Gastrocnemius medialis (tissue), 4 donors: ENCODE data around the gene TSHZ1. TPM values are rescaled to one million over a fixed set of nuclear protein-coding genes. Genes with fewer than 3 reads are reported as not detected.

Experiments used
- ATAC-seq, 2 donors: fragments of 150-250 bp; one replicate each; pipeline ENCODE4 v1.9.1; 2016
- DNase-seq, 2 donors: peaks; one replicate each; pipeline ENCODE4 v3.0.0-alpha.2; 2019
- H3K27ac ChIP-seq, 4 donors: fragments of 200-600 bp; sonication (generic); 1 replicate in 1 of 4; 2 replicates in 3 of 4; pipeline ENCODE4 v1.5.1; 2016 to 2018; ENCODE audit warnings: mild to moderate bottlenecking in 2 of 4, moderate library complexity in 1 of 4
- H3K27me3 ChIP-seq, 3 donors: fragments of 200-600 bp; sonication (generic) in 2 of 3; 1 replicate in 1 of 3; 2 replicates in 2 of 3; pipeline versions ENCODE4 v1.5.1 to v1.6.0; 2016 to 2019; ENCODE audit warnings: mild to moderate bottlenecking in 1 of 3, moderate library complexity in 1 of 3
- H3K36me3 ChIP-seq, 2 donors: fragments of 200-600 bp; sonication (generic) in 1 of 2; one replicate each; pipeline ENCODE4 v1.5.1; 2017 to 2018
- H3K4me1 ChIP-seq, 2 donors: fragments of 200-600 bp; sonication (generic) in 1 of 2; one replicate each; pipeline ENCODE4 v1.5.1; 2016 to 2017; ENCODE audit warnings: mild to moderate bottlenecking in 2 of 2
- H3K4me3 ChIP-seq, 4 donors: fragments of 200-600 bp; sonication (generic) in 3 of 4; 1 replicate in 1 of 4; 2 replicates in 3 of 4; pipeline ENCODE4 v1.5.1; 2016 to 2019; ENCODE audit warnings: mild to moderate bottlenecking in 2 of 4
- H3K9me3 ChIP-seq, 3 donors: fragments of 200-600 bp; sonication (generic) in 2 of 3; 1 replicate in 1 of 3; 2 replicates in 2 of 3; pipeline ENCODE4 v1.5.1; 2016 to 2019
- CTCF ChIP-seq, 5 experiments: fragments of 450-650 bp in 3 of 5; fragments of 200-600 bp in 2 of 5; sonication (generic) in 2 of 5; IDR thresholded peaks in 4 of 5; conservative IDR thresholded peaks in 1 of 5; 1 replicate in 4 of 5; 2 replicates in 1 of 5; pipeline ENCODE4 v1.5.1; 2016 to 2019; ENCODE audit warnings: antibody characterized with exemption in 5 of 5, mild to moderate bottlenecking in 3 of 5, moderate library complexity in 3 of 5
- POLR2A ChIP-seq, 2 donors: fragments of 450-650 bp; IDR thresholded peaks; one replicate each; pipeline ENCODE4 v1.6.1; 2017; ENCODE audit warnings: antibody characterized with exemption in 2 of 2, mild to moderate bottlenecking in 2 of 2, moderate library complexity in 2 of 2
- in situ Hi-C, 4 donors: fragments of 200-750 bp; cut with MboI; loops; one replicate each; pipeline versions ENCODE4 v1.15.0 to v1.8.0; 2017; ENCODE audit warnings: low sequenced_read_pairs in 4 of 4
- intact Hi-C: fragments of 100-400 bp; cut with DNase I; formaldehyde crosslinking; loops from one replicate; pipeline ENCODE4 v1.15.1; 2023; ENCODE audit warnings: low total_unique reads
- total RNA-seq, 4 donors: library from RNA; depleted of rRNA; stranded (reverse); fragments of >200 nt; gene quantifications; one replicate each; pipeline versions ENCODE4 v1.1.0 to v1.2.3, GENCODE V29; 2016

TSHZ1 gene
- total RNA-seq, 4 donors from 2014 or later: 5.9 to 7.9 (median 7.6) TPM

- Histone ChIP-seq H3K27ac (peak overlapping the region; percentile 88 to 99 (median 96)), H3K9me3 (no peaks in the 10 kb centered on the region), H3K4me3 (peak overlapping the region; percentile 30 to 47 (median 39)), H3K27me3 (no peaks in the 10 kb centered on the region), H3K36me3 (no peaks in the 10 kb centered on the region), H3K4me1 (peaks cover 63 to 65% of the 10 kb centered on the region in 2 donors)
- in situ Hi-C loops (loop anchor here in 1 of 4 donors (5.0 kb wide), 1 partner anchor 47 kb away; no protein-coding TSS in a partner anchor), intact Hi-C loops (loop anchor here (5.0 to 10.0 kb wide), 5 partner anchors 43 to 1290 kb away; partner anchors contain the start of genes CYB5A and ZNF516)
- TF ChIP-seq POLR2A (IDR thresholded peaks at IDR 0.05) (no peak), CTCF (IDR thresholded peaks at IDR 0.05 in 4 of 5, conservative IDR thresholded peaks at IDR 0.05 in 1 of 5) (no peak)
- DNase-seq (no peak), ATAC-seq (no peak)
These were observed 5.7 kb upstream of the TSHZ1 start for GRCh38 chr18:75204732-75205513.

- Histone ChIP-seq H3K27ac (peak overlapping the region; percentile 88 to 99 (median 96)), H3K4me3 (peak overlapping the region in 3 of 4 donors; percentile 30 to 41 (median 37)), H3K27me3 (no peaks in the 10 kb centered on the region), H3K9me3 (no peaks in the 10 kb centered on the region), H3K36me3 (no peaks in the 10 kb centered on the region), H3K4me1 (peaks cover 60 to 64% of the 10 kb centered on the region in 2 donors)
- TF ChIP-seq POLR2A (IDR thresholded peaks at IDR 0.05): no peak
- no peak for TF ChIP-seq CTCF (IDR thresholded peaks at IDR 0.05 in 4 of 5, conservative IDR thresholded peaks at IDR 0.05 in 1 of 5)
- intact Hi-C loops (loop anchor here (10.0 kb wide), 4 partner anchors 911 to 1289 kb away; partner anchors contain the start of genes CYB5A and ZNF516), in situ Hi-C loops (loop anchor here in 1 of 4 donors (5.0 kb wide), 1 partner anchor 47 kb away; no protein-coding TSS in a partner anchor)
- DNase-seq (no peak), ATAC-seq (no peak)
These were observed 5.0 kb upstream of the TSHZ1 start for GRCh38 chr18:75205514-75206132.

- no peaks in the 10 kb centered on the region for H3K27me3 ChIP-seq
- intact Hi-C loops: loop anchor here (10.0 kb wide), 4 partner anchors 912 to 1288 kb away; partner anchors contain the start of genes CYB5A and ZNF516
- peaks cover 50 to 54% of the 10 kb centered on the region in 2 donors for H3K4me1 ChIP-seq
- no peaks in the 10 kb centered on the region for H3K36me3 ChIP-seq
- no peaks in the 10 kb centered on the region for H3K9me3 ChIP-seq
- peak overlapping the region in 3 of 4 donors; percentile 75 to 96 (median 78) for H3K4me3 ChIP-seq
- ATAC-seq (no peak), DNase-seq (no peak)
- H3K27ac ChIP-seq: peak overlapping the region; percentile 95 to 99 (median 96)
- in situ Hi-C loops: loop anchor here in 1 of 4 donors (5.0 kb wide), 1 partner anchor 46 kb away; no protein-coding TSS in a partner anchor
- TF ChIP-seq CTCF (IDR thresholded peaks at IDR 0.05 in 4 of 5, conservative IDR thresholded peaks at IDR 0.05 in 1 of 5): no peak
- no peak for TF ChIP-seq POLR2A (IDR thresholded peaks at IDR 0.05)
These were observed 3.9 kb upstream of the TSHZ1 start for GRCh38 chr18:75206452-75207309.
